ENCODE measurements around the gene KAT7. TPM values are rescaled to one million over a fixed set of nuclear protein-coding genes. Genes with fewer than 3 reads are reported as not detected.

KAT7 gene
- total and polyA plus RNA-seq, 10 of the 15 experiments (the other 5 are each of a cell fraction or from before 2014, with no cell fraction given): 6.6 to 45.8 (median 26.3) TPM

- TF ChIP-seq REST (IDR thresholded peaks at IDR 0.05; ENCODE audit: low read depth, low read length) (no peak), KDM1A (IDR thresholded peaks at IDR 0.05; ENCODE audit: borderline replicate concordance) (no peak), IRF4 (IDR thresholded peaks at IDR 0.05; ENCODE audit: low read depth, low read length) (no peak), NFXL1 (IDR thresholded peaks at IDR 0.05; ENCODE audit: borderline replicate concordance) (no peak)
- TF ChIP-seq, protein P1, sequence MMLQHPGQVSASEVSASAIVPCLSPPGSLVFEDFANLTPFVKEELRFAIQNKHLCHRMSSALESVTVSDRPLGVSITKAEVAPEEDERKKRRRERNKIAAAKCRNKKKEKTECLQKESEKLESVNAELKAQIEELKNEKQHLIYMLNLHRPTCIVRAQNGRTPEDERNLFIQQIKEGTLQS (IDR thresholded peaks at IDR 0.05; ENCODE audit: borderline replicate concordance, extremely low read depth, low read depth, low read length): no peak
- TF ChIP-seq, protein P2, sequence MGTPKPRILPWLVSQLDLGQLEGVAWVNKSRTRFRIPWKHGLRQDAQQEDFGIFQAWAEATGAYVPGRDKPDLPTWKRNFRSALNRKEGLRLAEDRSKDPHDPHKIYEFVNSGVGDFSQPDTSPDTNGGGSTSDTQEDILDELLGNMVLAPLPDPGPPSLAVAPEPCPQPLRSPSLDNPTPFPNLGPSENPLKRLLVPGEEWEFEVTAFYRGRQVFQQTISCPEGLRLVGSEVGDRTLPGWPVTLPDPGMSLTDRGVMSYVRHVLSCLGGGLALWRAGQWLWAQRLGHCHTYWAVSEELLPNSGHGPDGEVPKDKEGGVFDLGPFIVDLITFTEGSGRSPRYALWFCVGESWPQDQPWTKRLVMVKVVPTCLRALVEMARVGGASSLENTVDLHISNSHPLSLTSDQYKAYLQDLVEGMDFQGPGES (IDR thresholded peaks at IDR 0.05): no peak
These were observed 31.2 kb downstream of the KAT7 start (continued) for GRCh38 chr17:49819651-49820050.

- ChIA-PET CTCF (no interaction called here), RAD21 (ENCODE audit: unreplicated experiment) (no interaction called here), POLR2A (no interaction called here), SMC1A (ENCODE audit: uncharacterized antibody, unreplicated experiment) (no interaction called here)
- no peaks in the 10 kb centered on the region for H3K4me1 ChIP-seq (ENCODE audit: control insufficient read depth, insufficient read depth, low read length)
- no TSS peak for BruUV-seq (replicated peaks)
- ATAC-seq: no peak
- no peaks in the 10 kb centered on the region for H4K20me1 ChIP-seq (ENCODE audit: control insufficient read depth, insufficient read depth)
- no peak overlapping the region for H3K4me3 ChIP-seq
- no peak overlapping the region for H3K27ac ChIP-seq (ENCODE audit: control insufficient read depth, insufficient read depth)
- no peaks in the 10 kb centered on the region for H3K27me3 ChIP-seq (replicated peaks in 1 of 2; ENCODE audit: control insufficient read depth in 2 of 2, insufficient read depth in 2 of 2, low read length in 1 of 2)
- 94% methylated on average over 1 of the region's 1 CpG for WGBS (ENCODE audit: insufficient coverage, insufficient replicate concordance, low lambda C conversion rate, missing lambda C conversion rate)
- in situ Hi-C loops (cut with MboI) (no loop called here), intact Hi-C loops (cut with micrococcal nuclease; ENCODE audit: unreplicated experiment) (no loop called here)
- H2AFZ ChIP-seq (ENCODE audit: control insufficient read depth, low read depth, low read length): no peak overlapping the region
- no peak for DNase-seq (ENCODE audit: low read depth, low spot score)
- H3K4me2 ChIP-seq (ENCODE audit: control insufficient read depth, insufficient read depth): no peak overlapping the region
- FAIRE-seq: no peak
- peaks cover 18 to 52% of the 10 kb centered on the region in 2 experiments for H3K36me3 ChIP-seq (ENCODE audit: control insufficient read depth in 2 of 2, insufficient read depth in 2 of 2, low read length in 1 of 2)
- no peak overlapping the region for H3K9ac ChIP-seq (ENCODE audit: control insufficient read depth, insufficient read depth, low read length)
- no peaks in the 10 kb centered on the region for H3K79me2 ChIP-seq (ENCODE audit: control insufficient read depth, insufficient read depth, low read length)
- no peak for TF ChIP-seq MXI1 (IDR thresholded peaks at IDR 0.05; ENCODE audit: low read depth, low read length)
- no peak for TF ChIP-seq BMI1 (IDR thresholded peaks at IDR 0.05; ENCODE audit: borderline replicate concordance)
- no peak for TF ChIP-seq TCF12 (IDR thresholded peaks at IDR 0.05; ENCODE audit: low read depth, low read length)
- no peaks in the 10 kb centered on the region for H3K9me3 ChIP-seq (replicated peaks; ENCODE audit: control insufficient read depth, insufficient read depth, low read length)
These were observed 32.3 kb downstream of the KAT7 start for GRCh38 chr17:49820773-49821172.

Measured in GM12878 (cell line).